Measurements from ENCODE around the gene NUSAP1.

Gene NUSAP1

DNA sequence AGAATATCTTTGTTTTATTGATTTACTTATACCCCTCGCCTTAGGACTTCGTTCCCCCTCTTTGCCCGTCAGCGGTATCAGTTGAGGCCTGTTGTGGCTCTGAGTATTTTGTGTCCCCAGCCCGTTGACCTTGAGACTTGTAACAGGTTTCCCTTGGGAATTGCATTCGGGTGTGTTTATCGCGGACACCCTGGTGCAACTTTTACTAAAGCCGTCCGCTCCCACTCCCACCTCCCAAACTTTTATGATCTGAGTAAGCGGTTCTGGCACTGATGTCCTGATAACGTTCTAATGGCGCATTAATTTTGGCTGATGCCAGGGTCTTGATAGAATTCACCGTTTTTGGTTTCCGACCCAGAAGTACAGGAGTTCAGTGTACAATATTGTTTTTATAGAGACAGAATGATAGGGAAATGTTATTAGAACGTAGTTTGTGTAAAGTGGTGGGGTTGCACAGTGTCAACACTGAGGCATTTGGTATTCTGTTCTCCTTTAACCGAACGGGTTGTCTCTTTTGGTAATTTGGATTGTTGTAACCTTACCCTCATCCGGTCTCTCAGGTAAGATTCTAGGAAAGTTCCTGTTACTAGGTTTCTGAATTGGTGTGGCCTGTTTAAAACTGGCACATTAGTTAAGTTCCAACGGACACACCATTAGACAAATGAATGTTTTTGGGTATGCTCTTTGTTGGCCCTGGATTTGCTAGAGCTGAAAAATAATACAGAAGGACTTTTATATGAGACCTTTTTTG, 48.1 kb upstream of the NUSAP1 start:
- ATAC-seq = peak; percentile 1; the same call in 2 of the 3 replicates
- TF ChIP-seq PPARA (CRISPR knock-in tag; IDR thresholded peaks at IDR 0.05; ENCODE audit: borderline replicate concordance) = no peak
- TF ChIP-seq ZNF70 (CRISPR knock-in tag; IDR thresholded peaks at IDR 0.05) = peak; percentile 67; the same call in 1 of the 2 replicates
- TF ChIP-seq, protein P1, sequence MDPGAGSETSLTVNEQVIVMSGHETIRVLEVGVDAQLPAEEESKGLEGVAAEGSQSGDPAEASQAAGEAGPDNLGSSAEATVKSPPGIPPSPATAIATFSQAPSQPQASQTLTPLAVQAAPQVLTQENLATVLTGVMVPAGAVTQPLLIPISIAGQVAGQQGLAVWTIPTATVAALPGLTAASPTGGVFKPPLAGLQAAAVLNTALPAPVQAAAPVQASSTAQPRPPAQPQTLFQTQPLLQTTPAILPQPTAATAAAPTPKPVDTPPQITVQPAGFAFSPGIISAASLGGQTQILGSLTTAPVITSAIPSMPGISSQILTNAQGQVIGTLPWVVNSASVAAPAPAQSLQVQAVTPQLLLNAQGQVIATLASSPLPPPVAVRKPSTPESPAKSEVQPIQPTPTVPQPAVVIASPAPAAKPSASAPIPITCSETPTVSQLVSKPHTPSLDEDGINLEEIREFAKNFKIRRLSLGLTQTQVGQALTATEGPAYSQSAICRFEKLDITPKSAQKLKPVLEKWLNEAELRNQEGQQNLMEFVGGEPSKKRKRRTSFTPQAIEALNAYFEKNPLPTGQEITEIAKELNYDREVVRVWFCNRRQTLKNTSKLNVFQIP (CRISPR knock-in tag; IDR thresholded peaks at IDR 0.05; ENCODE audit: borderline replicate concordance, low read depth) = no peak

DNA sequence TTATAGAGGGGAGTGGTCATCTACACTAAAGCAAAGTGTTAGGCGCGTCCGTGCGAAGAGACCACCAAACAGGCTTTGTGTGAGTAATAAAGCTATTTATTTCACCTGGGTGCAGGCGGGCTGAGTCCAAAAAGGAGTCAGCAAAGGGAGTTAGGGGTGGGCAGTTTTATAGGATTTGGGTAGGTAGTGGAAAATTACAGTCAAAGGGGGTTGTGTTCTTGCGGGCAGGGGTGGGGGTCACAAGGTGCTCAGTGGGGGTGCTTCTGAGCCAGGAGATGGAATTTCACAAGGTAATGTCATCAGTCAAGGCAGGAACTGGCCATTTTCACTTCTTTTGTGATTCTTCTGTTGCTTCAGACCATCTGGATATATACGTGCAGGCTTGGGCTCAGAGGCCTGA, 47.4 kb upstream of the NUSAP1 start:
- TF ChIP-seq, protein P2, sequence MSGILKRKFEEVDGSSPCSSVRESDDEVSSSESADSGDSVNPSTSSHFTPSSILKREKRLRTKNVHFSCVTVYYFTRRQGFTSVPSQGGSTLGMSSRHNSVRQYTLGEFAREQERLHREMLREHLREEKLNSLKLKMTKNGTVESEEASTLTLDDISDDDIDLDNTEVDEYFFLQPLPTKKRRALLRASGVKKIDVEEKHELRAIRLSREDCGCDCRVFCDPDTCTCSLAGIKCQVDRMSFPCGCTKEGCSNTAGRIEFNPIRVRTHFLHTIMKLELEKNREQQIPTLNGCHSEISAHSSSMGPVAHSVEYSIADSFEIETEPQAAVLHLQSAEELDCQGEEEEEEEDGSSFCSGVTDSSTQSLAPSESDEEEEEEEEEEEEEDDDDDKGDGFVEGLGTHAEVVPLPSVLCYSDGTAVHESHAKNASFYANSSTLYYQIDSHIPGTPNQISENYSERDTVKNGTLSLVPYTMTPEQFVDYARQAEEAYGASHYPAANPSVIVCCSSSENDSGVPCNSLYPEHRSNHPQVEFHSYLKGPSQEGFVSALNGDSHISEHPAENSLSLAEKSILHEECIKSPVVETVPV (CRISPR knock-in tag; IDR thresholded peaks at IDR 0.05) = no peak
- no peak for ATAC-seq

DNA sequence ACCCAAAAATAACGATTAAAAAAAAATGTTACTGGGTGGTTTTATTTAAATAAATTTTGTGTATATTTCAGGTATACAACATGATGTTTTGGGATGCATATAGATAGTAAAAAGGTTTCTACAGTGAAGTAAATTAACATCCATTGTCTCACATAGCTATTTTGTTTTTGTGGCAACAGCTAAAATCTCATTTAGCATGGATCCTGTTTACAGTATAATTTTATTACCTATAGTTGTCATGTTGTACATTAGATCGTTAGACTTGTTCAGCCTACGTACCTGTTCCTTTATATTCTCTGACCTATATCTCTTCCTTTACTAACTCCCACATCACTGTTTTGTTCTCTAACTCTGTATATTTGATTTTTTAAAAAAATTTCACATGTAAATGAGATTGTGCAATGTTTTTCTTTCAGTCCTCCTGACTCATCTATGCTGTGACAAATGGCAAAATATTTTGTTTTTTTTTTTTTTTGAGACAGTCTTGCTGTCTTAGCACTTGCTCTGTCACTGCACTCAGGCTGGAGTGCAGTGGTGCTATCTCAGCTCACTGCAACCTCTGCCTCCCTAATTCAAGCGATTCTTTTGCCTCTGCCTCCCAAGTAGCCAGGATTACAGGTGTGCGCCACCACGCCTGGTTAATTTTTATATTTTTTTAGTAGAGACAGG, 45.9 kb upstream of the NUSAP1 start:
- TF ChIP-seq ZNF8 (CRISPR knock-in tag; IDR thresholded peaks at IDR 0.05) (no peak), RARB (CRISPR knock-in tag; IDR thresholded peaks at IDR 0.05) (no peak), ZFP3 (CRISPR knock-in tag; IDR thresholded peaks at IDR 0.05) (no peak)
- TF ChIP-seq, protein P3, sequence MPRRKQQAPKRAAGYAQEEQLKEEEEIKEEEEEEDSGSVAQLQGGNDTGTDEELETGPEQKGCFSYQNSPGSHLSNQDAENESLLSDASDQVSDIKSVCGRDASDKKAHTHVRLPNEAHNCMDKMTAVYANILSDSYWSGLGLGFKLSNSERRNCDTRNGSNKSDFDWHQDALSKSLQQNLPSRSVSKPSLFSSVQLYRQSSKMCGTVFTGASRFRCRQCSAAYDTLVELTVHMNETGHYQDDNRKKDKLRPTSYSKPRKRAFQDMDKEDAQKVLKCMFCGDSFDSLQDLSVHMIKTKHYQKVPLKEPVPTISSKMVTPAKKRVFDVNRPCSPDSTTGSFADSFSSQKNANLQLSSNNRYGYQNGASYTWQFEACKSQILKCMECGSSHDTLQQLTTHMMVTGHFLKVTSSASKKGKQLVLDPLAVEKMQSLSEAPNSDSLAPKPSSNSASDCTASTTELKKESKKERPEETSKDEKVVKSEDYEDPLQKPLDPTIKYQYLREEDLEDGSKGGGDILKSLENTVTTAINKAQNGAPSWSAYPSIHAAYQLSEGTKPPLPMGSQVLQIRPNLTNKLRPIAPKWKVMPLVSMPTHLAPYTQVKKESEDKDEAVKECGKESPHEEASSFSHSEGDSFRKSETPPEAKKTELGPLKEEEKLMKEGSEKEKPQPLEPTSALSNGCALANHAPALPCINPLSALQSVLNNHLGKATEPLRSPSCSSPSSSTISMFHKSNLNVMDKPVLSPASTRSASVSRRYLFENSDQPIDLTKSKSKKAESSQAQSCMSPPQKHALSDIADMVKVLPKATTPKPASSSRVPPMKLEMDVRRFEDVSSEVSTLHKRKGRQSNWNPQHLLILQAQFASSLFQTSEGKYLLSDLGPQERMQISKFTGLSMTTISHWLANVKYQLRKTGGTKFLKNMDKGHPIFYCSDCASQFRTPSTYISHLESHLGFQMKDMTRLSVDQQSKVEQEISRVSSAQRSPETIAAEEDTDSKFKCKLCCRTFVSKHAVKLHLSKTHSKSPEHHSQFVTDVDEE (CRISPR knock-in tag; IDR thresholded peaks at IDR 0.05) = no peak
- ATAC-seq = no peak

DNA sequence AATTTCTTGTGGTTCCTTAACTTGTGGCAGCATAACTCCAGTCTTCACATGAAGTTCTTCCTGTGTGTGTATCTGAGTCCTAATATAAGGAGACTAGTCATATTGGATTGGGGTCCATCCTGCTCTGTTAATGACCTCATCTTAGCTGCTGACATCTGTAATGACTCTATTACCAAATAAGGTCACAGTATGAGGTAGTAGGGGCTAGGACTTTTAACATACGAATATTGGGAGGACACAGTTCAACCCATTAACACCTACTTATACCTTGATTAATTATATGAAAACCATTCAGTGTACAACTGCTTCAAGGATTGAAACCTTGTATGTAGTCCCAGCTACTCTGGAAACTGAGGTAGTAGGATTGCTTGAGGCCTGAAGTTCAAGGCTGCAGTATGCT, 44.2 kb upstream of the NUSAP1 start:
- no peak for TF ChIP-seq ZNF565 (CRISPR knock-in tag; conservative IDR thresholded peaks at IDR 0.05; ENCODE audit: low read depth)
- TF ChIP-seq, protein P4, sequence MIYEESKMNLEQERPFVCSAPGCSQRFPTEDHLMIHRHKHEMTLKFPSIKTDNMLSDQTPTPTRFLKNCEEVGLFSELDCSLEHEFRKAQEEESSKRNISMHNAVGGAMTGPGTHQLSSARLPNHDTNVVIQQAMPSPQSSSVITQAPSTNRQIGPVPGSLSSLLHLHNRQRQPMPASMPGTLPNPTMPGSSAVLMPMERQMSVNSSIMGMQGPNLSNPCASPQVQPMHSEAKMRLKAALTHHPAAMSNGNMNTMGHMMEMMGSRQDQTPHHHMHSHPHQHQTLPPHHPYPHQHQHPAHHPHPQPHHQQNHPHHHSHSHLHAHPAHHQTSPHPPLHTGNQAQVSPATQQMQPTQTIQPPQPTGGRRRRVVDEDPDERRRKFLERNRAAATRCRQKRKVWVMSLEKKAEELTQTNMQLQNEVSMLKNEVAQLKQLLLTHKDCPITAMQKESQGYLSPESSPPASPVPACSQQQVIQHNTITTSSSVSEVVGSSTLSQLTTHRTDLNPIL (CRISPR knock-in tag; IDR thresholded peaks at IDR 0.05; ENCODE audit: low read depth) = no peak
- TF ChIP-seq PPARA (CRISPR knock-in tag; IDR thresholded peaks at IDR 0.05; ENCODE audit: borderline replicate concordance) = no peak
- no peak for TF ChIP-seq CSDC2 (CRISPR knock-in tag; IDR thresholded peaks at IDR 0.05)
- no peak for TF ChIP-seq ESRRG (CRISPR knock-in tag; IDR thresholded peaks at IDR 0.05)
- no peak for TF ChIP-seq ZFP3 (CRISPR knock-in tag; IDR thresholded peaks at IDR 0.05)
- no peak for TF ChIP-seq GLIS3 (CRISPR knock-in tag; IDR thresholded peaks at IDR 0.05)
- no peak for TF ChIP-seq BACH2 (CRISPR knock-in tag; IDR thresholded peaks at IDR 0.05; ENCODE audit: borderline replicate concordance)
- no peak for TF ChIP-seq SNAI2 (CRISPR knock-in tag; IDR thresholded peaks at IDR 0.05)
- TF ChIP-seq, protein P2 (CRISPR knock-in tag; IDR thresholded peaks at IDR 0.05) = no peak
- no peak for TF ChIP-seq ISL1 (CRISPR knock-in tag; IDR thresholded peaks at IDR 0.05)
- TF ChIP-seq ARNTL (CRISPR knock-in tag; IDR thresholded peaks at IDR 0.05; ENCODE audit: borderline replicate concordance, low read depth) = no peak
- TF ChIP-seq ZNF70 (CRISPR knock-in tag; IDR thresholded peaks at IDR 0.05) = no peak
- TF ChIP-seq TOX (CRISPR knock-in tag; IDR thresholded peaks at IDR 0.05; ENCODE audit: borderline replicate concordance) = no peak
- TF ChIP-seq ZNF8 (CRISPR knock-in tag; IDR thresholded peaks at IDR 0.05) = no peak
- TF ChIP-seq ZC3H10 (CRISPR knock-in tag; IDR thresholded peaks at IDR 0.05) = no peak
- TF ChIP-seq, protein P3 (CRISPR knock-in tag; IDR thresholded peaks at IDR 0.05) = no peak
- TF ChIP-seq RARB (CRISPR knock-in tag; IDR thresholded peaks at IDR 0.05) = no peak
- TF ChIP-seq, protein P1 (CRISPR knock-in tag; IDR thresholded peaks at IDR 0.05; ENCODE audit: borderline replicate concordance, low read depth) = no peak
- no peak for TF ChIP-seq ZFP30 (CRISPR knock-in tag; IDR thresholded peaks at IDR 0.05)
- ATAC-seq = no peak

Measured in SK-N-SH treated with all-trans-retinoic acid at 6 μM for 48 hours (cell line).